T-helper 2 cell (primary cell): Measurements from ENCODE around the gene TRIP13.
A peak's percentile ranks its signal among the peaks of the same experiment; 100 is the strongest.
"Not testable (repeated sequence)": the region's sequence is repeated elsewhere in the genome, so short reads cannot be mapped to it uniquely, and the experiment has no call there.

ENCODE experiments used
- DNase-seq, 5 experiments: peaks; one replicate each; pipeline versions ENCODE4 v3.0.0 to v3.0.0-alpha.2; 2012 to 2022
- total RNA-seq, 2 donors: gene quantifications; one replicate each; lab custom pipeline; 2026; lab: John Stamatoyannopoulos, UW

TRIP13 gene, protein sequence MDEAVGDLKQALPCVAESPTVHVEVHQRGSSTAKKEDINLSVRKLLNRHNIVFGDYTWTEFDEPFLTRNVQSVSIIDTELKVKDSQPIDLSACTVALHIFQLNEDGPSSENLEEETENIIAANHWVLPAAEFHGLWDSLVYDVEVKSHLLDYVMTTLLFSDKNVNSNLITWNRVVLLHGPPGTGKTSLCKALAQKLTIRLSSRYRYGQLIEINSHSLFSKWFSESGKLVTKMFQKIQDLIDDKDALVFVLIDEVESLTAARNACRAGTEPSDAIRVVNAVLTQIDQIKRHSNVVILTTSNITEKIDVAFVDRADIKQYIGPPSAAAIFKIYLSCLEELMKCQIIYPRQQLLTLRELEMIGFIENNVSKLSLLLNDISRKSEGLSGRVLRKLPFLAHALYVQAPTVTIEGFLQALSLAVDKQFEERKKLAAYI
- 2.5 to 3.0 reads per million in 2 donors for total RNA-seq

DNA sequence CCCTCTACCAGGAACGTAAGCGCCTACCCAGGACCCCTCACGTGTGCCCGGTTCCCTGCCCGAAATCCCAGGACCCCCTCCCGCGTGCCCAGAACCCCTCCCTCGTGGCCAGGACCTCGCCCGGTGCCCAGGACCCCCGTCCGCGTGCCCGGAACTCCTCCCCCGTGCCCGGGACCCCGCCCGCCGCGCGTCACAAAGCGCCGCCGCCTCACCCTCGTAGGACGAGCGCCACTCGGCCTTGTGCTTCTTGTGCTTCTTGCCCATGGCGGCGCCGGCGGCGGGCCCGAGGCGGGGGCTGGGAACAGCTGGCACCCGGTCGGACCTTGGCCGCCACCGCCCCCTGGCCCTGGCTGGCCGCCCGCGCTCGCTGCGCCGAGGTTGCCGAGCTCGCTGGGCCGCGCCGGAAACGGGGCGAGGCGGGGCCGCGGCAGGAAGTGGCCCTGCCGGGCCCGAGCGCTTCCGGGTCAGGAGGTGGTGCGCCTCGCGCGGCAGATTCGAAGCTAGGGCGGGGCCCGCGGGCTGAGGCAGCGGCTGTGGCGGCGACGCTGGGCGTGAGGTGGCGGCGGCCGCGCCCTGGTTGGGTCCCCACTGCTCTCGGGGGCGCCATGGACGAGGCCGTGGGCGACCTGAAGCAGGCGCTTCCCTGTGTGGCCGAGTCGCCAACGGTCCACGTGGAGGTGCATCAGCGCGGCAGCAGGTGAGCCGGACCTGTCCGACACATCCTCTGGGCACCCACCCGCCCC lies at the start of gene TRIP13, which contains the start of gene BRD9:
Gene TRIP13, plus strand, starts transcription at position 491 of the 743 bp plus-strand sequence. Its CDS starts 115 bp downstream, at position 606.
Gene BRD9, minus strand, starts transcription at position 408 of the 743 bp plus-strand sequence. Its CDS starts 144 bp downstream, at position 264.
- DNase-seq = peak; percentile 73 to 92 (median 77)

DNA sequence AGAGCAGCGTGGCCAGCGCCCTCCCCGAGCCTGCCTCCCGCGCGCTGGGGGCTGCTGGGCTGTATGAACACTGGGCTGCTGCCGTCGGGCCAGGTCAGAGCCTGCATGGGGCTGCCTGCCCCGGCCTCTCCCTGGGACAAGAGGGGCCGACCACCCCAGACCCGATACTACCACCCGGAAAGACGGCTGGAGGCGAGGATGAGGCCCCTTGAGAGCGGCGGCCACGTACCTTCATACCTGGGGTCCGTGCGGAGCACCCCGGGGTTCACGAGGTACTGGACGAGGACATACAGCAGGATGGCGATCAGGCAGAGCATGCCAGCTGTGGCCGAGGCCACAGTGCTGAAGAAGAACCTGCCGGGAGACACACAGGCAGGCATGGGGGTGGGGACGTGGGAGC lies 49.3 kb upstream of the TRIP13 start:
- DNase-seq = not testable (repeated sequence)

DNA sequence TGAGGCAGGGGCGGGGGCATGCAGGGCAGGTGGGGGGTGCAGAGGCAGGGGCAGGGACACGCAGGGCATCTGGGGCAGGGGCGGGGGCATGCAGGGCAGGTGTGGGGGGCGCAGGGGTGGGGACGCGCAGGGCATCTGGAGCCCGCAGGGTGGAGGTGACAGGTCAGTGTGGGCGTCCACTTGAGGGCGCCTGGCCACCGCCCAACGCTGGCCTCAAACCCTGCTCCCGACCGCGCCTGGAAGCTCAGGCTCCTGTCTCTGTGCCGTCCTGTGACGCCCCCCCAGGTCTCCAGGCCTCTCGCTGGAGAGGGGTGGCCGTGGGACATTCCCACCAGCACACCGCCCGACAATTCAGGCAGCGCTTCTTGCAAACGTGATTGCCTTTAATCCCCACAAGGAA lies 48.8 kb upstream of the TRIP13 start:
- DNase-seq = not testable (repeated sequence)

DNA sequence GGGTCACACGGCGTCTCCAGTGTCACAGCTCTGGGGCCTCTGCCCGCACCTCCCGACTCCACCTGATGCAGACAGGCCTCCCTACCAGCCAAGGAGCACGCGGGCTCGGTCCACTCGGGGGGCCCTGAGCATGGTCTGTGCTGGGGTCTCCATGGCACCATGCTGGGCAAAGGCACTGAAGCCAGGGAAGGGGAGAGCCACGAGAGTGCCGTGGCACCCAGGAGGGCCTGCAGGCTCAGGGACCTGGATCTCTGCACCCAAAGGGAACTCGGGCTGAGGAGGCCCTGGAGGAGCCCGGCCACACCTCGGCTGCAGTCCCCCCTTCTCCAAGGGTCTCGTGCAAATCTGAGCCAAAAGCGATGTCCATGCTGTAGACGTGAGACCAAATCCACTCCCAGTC lies 48.3 kb upstream of the TRIP13 start:
- DNase-seq = not testable (repeated sequence)

DNA sequence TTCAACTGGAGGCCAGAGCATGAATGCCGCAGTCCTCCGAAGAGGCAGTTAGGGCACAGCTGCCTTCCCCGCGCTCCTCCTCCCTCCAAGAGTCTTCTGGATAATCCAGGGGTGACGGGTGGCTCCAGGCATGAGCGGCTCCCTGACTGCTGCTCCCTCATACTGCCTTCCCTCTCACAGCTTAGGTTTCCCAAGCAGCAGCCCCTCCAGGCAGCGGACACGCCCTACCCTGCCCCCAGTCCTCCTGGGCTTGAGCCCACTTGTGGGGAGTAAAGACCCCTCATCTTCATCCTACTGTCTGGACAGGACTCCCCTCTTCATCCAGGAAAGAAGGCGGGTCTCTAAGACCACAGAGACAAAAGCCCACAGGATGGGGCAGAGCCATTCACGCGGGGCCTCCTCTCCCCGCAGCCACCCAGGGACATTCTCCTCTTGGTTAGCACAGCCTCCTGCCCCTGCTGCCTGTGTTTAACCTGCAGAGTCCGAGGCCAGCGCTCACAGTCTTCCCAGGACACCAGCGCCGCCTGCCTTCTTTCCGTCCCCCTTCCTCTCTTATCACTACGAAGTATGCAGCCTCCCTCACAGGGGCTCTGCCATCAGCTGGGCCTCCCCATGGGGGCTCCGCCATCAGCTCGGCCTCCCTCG lies 47.5 kb upstream of the TRIP13 start:
- DNase-seq = not testable (repeated sequence)

DNA sequence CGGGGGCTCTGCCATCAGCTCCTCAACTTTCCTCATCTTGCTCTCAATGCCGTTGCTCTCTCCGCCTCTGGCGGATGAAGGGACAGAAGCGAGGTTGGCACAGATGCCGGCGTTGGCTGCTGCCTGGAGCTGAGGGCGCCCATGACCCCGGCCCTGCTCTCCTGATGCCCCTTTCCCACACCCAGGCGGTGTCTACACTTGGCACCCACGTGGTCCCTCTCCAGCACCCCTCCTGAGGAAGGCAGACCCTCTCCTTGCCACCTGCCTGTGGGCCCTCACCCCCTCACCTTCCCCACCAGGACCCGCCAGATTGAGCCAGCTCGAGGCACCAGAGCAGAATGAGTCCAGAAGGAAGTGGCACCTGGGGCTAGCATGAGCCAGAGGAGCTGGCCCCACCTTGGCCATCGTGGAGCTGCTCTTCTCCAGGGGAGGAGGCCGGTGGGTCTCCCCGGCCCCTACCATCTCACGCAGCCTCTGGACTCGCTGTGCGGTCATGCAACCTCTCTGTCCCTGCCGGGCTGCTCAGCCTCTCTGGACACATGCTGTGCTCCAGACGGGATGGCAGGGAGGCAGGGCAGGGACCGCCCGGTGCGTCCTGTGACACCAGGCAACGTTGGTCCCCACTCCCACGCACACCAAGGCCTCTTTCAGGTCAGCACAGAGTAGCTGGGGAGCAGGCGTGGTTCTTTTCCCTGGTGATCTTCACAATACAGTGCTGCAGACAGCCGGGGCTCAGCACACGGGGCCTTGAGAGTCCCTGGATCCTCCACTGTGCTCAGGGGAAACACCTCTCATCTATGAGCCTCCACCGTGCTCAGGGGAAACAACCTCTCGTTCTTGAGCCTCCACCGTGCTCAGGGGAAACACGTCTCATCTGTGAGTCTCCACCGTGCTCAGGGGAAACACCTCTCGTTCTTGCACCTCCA lies 46.7 kb upstream of the TRIP13 start:
- DNase-seq = not testable (repeated sequence)

DNA sequence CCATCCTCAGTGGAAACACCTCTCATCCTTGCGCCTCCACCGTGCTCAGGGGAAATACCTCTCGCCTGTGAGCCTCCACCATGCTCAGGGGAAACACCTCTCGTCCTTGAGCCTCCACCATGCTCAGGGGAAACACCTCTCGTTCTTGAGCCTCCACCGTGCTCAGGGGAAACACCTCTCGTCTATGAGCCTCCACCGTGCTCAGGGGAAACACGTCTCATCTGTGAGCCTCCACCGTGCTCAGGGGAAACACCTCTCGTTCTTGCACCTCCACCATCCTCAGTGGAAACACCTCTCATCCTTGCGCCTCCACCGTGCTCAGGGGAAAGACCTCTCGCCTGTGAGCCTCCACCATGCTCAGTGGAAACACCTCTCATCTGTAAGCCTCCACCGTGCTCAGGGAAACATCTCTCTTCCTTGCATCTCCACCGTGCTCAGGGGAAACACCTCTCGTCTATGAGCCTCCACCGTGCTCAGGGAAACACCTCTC lies 46.0 kb upstream of the TRIP13 start:
- peak in 1 of 5 experiments; percentile 34 for DNase-seq

DNA sequence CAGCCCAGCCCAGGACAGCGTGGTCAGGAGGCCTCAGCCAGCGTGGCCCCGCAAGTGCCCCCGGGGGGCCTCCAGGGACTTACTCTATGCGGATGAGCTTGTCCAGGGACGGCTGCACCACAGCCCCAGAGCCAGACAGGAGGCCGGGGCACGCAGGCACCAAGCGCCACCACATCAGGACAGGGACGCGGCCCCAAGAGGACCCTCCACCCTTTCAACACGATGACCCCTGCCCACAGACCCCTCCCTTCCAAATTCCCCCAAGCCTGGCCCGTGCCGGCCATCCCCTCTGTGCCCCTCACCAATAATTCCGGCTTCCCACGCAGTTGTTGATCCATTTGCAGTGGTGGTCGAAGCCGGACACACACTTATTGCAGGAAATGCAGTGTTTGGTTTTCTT lies 45.5 kb upstream of the TRIP13 start:
- DNase-seq = not testable (repeated sequence)

DNA sequence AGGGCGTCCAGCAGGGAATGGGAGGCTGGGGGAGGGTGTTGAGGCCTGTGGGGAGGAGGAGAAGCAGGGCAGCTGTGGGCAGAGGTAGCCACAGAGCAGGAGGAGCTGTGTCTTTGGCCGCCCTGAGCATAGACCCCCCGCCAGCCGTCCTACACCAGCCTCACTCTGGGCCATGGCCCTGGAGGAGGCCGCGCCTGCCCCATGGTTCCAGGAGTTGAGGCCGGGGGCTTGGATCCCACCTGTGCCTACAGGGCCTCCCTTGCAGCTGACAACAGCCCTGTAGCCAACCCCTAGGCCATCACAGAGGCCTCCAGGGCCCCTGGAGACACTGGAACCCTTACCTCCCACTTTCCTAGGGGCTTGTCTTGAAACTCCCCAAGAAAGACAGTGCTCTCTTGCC lies 44.9 kb upstream of the TRIP13 start:
- not testable (repeated sequence) for DNase-seq

DNA sequence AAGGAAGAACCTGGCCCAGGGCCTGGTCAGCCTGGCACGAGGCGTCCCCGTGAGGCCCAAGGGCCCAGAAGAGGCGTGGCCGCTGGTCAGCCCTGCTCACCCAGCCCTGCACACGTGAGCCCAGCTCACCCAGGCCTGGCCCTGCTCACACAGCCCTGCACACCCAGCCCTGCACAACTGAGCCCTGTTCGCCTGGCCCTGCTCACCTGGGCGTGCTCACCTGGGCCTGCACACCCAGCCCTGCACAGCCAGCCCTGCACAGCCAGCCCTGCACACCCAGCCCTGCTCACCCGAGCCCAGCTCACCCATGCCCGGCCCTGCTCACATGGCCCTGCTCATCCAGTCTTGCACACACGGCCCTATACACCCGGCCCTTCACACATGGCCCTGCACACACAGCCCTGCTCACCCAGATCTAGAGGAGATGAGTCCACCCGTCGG lies 44.0 kb upstream of the TRIP13 start:
- no peak for DNase-seq

DNA sequence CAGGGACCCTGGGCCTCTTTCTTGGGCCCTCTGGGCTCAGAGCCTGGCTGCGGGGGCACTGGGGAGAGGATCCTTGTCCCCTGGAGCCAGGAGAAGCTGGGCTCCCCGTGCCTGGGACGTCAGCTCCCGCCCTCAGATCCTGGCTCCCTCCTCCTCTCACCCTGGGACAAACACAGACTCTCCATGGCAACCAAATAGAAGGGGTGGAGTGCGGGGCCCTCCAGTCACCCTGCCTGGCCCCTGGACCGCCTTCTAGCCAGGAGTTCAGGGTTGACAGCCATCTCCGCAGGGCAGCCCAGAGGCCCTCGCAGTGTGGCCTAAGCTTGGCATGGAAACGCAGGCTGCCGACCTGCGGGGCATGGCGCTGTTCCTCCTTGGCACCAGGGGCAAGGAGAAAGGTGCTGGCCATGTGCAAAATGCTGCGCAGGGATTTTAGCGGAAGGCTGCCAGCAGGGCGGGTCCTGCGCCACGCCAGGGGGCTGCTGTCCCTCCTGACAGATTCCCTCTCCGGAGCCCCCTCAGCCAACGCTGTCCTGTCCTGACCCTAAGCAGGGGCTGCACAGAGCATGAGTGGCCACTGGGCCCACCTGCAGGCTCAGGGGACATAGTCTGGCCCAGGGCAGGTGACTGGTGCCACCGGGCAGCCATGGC lies 42.9 kb upstream of the TRIP13 start:
- no peak for DNase-seq

DNA sequence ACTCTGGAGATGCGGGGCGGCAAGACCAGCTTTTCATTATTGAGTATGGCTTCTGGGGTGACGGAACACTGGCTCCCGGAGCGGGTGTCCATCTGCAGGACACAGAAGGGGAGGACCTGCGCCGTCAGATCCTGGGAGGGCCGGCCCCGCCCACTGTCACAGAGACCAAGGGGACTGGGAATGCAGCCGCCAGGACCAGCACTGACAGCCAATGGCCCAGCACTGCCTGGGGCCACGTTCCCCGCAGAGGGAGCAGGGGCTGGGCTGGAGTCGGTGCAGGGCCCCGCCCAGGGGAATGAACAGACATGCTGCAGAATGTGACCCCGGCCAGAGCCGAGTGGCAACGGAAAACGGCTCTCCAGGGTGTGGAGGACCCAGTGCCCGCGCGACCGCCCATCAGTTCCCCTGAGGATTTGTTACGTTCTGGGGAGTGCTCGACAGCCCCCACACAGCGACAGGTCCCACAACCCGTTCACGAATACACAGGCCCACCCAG lies 42.1 kb upstream of the TRIP13 start, which contains the start of gene ZDHHC11:
Gene ZDHHC11, minus strand, starts transcription at position 476 of the 496 bp plus-strand sequence. Its CDS starts 384 bp downstream, at position 92.
- no peak for DNase-seq

DNA sequence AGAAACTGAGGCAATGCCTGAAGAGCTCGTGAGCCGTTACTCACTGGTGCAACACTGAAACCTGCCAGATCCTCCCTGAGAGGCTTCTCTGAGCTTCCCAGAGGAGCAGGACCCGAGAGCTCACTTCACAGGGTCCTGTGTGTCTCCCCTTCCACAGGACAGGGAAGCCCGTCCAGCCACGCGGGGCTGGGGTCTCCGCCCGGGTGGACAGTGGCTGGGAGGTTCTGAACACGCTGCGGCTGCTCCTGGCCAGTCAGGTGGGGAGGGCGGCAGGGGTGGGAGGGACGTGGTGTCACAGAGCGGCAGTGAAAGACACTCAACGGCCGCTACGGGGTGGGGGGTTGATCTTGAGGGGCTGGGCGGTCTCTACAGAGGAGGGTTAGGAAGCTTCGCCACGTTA lies 41.6 kb upstream of the TRIP13 start:
- DNase-seq = no peak

DNA sequence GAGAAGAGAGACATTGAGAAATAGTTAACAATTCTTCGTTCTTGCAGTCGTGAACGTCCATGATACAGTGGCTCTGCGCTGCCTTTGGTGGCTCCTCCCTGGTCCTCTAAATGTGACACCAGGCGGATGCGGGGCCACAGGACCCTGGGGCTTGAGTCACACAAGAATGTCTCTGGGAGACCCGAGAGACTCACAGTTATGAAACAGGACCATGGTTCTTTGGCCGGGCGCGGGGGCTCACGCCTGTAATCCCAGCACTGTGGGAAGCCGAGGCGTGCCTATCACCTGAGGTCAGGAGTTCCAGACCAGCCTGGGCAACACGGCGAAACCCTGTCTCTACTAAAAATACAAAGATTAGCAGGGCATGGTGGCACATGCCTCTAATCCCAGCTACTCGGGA lies 41.1 kb upstream of the TRIP13 start:
- DNase-seq = no peak

DNA sequence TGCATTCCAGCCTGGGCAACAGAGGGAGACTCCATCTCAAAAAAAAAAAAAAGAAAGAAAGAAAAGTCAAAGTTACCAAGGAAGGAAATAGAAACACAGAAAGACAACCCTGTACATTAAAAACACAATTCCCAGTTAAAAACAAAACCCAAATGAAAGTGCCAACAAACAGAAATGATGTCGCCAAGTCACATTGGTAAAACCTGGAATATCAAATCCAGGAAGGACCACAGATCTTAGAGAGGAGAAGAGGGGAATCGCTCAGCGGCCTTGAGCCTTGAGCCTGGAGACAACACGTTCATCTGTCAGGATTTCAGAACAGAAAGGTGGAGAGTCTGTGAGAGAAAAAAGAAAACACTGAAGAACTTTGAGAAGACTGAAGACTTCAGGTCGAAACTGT lies 40.7 kb upstream of the TRIP13 start:
- no peak for DNase-seq

DNA sequence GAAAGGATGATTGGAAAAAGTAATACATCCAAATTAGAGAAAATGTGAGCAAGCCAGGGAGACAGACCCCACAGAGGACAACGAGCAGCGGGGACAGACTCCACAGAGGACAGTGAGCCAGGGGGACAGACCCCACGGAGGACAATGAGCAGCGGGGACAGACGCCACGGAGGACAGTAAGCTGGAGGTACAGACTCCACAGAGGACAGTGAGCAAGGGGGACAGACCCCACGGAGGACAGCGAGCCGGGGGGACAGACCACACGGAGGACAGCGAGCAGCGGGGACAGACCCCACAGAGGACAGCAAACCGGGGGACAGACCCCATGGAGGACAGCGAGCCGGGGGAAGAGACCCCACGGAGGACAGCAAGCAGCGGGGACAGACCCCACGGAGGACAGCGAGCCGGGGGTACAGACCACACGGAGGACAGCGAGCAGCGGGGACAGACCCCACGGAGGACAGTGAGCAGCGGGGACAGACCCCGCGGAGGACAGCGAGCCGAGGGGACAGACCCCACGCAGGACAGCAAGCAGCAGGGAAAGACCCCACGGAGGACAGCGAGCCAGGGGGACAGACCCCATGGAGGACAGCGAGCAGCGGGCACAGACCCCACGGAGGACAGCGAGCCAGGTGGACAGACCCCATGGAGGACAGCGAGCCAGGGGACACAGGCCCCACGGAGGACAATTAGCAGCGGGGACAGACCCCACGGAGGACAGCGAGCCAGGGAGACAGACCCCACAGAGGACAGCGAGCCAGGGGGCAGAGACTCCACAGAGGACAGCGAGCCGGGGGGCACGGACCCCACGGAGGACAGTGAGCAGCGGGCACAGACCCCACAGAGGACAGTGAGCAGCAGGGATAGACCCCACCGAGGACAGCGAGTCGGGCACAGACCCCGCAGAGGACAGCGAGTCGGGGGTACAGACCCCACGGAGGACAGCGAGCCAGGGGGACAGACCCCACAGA lies 40.0 kb upstream of the TRIP13 start:
- no peak for DNase-seq

DNA sequence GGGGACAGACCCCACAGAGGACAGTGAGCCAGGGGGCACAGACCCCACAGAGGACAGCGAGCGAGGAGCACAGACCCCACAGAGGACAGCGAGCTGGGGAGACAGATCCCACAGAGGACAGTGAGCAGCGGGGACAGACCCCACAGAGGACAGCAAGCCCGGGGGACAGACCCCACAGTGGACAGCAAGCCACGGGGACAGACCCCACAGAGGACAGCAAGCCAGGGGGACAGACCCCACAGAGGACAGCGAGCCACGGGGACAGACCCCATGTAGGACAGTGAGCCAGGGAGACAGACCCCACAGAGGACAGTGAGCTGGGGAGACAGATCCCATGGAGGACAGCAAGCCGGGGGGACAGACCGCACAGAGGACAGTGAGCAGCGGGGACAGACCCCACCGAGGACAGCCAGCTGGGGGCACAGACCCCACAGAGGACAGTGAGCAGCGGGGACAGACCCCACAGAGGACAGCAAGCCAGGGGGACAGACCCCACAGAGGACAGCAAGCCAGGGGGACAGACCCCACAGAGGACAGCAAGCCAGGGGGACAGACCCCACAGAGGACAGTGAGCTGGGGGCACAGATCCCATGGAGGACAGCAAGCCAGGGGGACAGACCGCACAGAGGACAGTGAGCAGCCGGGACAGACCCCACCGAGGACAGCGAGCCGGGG lies 39.1 kb upstream of the TRIP13 start:
- DNase-seq = not testable (repeated sequence)

DNA sequence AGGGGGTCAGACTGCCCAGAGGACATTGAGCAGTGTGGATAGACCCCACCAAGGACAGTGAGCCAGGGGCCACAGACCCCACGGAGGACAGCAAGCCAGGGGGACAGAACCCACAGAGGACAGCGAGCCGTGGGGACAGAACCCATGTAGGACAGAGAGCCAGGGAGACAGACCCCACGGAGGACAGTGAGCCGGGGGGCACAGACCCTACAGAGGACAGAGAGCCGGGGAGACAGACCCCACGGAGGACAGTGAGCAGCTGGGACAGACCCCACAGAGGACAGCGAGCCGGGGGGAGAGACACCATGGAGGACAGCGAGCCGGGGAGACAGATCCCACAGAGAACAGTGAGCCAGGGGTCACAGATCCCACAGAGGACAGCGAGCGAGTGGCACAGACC lies 38.5 kb upstream of the TRIP13 start:
- no peak for DNase-seq
